AG04449 (cell line): ENCODE measurements around the gene DLK1.

Experiments used
- CTCF ChIA-PET: fragments of 350-600 bp; formaldehyde crosslinking; extraction: SDS; loops from one replicate; lab custom pipeline; 2021; ENCODE audit warnings: antibody characterized with exemption; lab: Yijun Ruan, JAX
- POLR2A ChIA-PET: fragments of 400-600, 350-600 bp; formaldehyde crosslinking; extraction: SDS; loops from one replicate; lab custom pipeline; 2020; ENCODE audit warnings: antibody characterized with exemption, inconsistent platforms; lab: Yijun Ruan, JAX
- DNase-seq: peaks from one replicate; pipeline ENCODE4 v3.0.0-alpha.2; 2010; ENCODE audit warnings: low read depth, low spot score
- H3K4me3 ChIP-seq: 2 replicates; pipeline ENCODE4 v1.5.1; 2011; ENCODE audit warnings: low read depth, mild to moderate bottlenecking, control low read depth, low read length
- TF ChIP-seq, protein P1 (sequence below): IDR thresholded peaks from one replicate; pipeline ENCODE4 v1.5.1; 2011; ENCODE audit warnings: mild to moderate bottlenecking, moderate library complexity, low read length, control low read depth, inconsistent platforms; ENCODE audit not compliant: insufficient read depth; ENCODE audit errors: missing control alignments

DLK1 gene

DNA sequence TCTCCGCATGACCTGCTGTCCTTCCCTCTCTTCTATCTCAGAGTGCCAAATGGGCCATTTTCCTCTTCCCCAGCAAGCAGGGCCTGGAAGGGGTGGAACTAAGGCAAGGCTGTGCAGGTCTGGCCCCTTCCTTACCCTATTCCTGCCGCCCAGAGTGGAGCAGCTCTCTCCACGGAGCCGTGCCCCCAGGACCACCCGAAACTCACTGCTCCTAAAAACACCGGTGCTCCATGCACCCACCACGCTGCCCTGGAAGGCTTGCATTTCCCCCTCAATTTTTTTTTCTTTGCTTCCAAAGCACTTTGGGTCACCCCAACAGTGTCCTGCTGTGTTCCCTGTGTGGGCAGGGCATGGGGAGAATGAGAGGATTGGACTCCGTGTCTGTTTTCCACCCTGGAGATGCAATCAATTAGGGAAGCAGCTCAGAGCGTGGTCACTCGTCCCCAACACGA, 50.7 kb downstream of the DLK1 start:
- ChIA-PET POLR2A (no interaction called here), CTCF (interaction anchor here (1.0 kb wide), 1 partner anchor 67 kb away, joined by 3 read pairs; no protein-coding TSS in a partner anchor)
- no peak overlapping the region for H3K4me3 ChIP-seq
- DNase-seq = no peak
- TF ChIP-seq, protein P1, sequence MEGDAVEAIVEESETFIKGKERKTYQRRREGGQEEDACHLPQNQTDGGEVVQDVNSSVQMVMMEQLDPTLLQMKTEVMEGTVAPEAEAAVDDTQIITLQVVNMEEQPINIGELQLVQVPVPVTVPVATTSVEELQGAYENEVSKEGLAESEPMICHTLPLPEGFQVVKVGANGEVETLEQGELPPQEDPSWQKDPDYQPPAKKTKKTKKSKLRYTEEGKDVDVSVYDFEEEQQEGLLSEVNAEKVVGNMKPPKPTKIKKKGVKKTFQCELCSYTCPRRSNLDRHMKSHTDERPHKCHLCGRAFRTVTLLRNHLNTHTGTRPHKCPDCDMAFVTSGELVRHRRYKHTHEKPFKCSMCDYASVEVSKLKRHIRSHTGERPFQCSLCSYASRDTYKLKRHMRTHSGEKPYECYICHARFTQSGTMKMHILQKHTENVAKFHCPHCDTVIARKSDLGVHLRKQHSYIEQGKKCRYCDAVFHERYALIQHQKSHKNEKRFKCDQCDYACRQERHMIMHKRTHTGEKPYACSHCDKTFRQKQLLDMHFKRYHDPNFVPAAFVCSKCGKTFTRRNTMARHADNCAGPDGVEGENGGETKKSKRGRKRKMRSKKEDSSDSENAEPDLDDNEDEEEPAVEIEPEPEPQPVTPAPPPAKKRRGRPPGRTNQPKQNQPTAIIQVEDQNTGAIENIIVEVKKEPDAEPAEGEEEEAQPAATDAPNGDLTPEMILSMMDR = no peak

DNA sequence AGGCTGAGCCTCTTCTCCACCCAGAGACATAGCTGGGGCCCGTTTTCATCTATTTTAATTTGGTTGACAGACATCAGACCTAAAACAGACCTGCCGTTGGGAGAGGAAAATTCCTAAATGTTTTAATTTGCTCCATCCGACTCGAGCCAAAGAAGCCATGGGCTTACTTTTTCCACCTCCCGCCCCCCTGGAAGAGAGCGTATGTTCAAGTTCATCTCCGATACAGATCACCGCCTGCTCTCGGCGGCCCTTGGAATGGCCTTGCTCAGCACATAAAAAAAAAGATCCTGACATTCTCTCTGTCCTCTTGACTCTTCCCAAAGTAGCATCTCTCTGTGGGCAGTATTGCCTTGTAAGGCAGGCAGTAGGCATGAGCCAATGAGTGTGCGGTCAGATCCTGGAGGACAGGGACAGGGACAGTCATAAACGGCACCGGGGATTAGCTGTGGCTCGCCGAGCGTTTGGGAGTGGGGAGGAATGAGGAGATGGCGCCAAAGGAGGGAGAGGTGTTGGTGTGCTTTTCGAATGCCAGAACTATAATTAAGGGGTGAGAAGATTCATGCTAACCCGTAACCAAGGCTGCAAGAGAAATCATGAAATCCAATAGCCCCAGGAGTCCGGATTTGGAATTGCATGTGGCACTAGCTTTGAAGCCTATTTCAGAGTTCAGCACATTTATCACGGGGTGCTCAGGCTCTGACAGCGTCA, 51.3 kb downstream of the DLK1 start:
- CTCF ChIA-PET = interaction anchor here (1.0 kb wide), 1 partner anchor 68 kb away, joined by 3 read pairs; no protein-coding TSS in a partner anchor
- H3K4me3 ChIP-seq = no peak overlapping the region
- TF ChIP-seq, protein P1 = no peak
- no peak for DNase-seq
- POLR2A ChIA-PET = no interaction called here

GRCh38 chr14:100778526-100778882, 51.8 kb downstream of the DLK1 start:
- DNase-seq = no peak
- POLR2A ChIA-PET = no interaction called here
- H3K4me3 ChIP-seq = no peak overlapping the region
- TF ChIP-seq, protein P1 = no peak
- CTCF ChIA-PET = no interaction called here

- TF ChIP-seq, protein P1 = no peak
- POLR2A ChIA-PET = no interaction called here
- H3K4me3 ChIP-seq = no peak overlapping the region
- no peak for DNase-seq
- CTCF ChIA-PET = no interaction called here
These were observed 52.4 kb downstream of the DLK1 start for GRCh38 chr14:100778951-100779690.

GRCh38 chr14:100779691-100780080, 53.0 kb downstream of the DLK1 start:
- TF ChIP-seq, protein P1 = no peak
- ChIA-PET POLR2A (no interaction called here), CTCF (no interaction called here)
- no peak for DNase-seq
- no peak overlapping the region for H3K4me3 ChIP-seq

GRCh38 chr14:100780246-100780645, 53.6 kb downstream of the DLK1 start:
- H3K4me3 ChIP-seq = no peak overlapping the region
- no peak for DNase-seq
- CTCF ChIA-PET = no interaction called here
- POLR2A ChIA-PET = no interaction called here
- TF ChIP-seq, protein P1 = no peak
